ENCODE results near the gene TEX22.
"Not testable (repeated sequence)": the region's sequence is repeated elsewhere in the genome, so short reads cannot be mapped to it uniquely, and the experiment has no call there.

TEX22 gene, protein sequence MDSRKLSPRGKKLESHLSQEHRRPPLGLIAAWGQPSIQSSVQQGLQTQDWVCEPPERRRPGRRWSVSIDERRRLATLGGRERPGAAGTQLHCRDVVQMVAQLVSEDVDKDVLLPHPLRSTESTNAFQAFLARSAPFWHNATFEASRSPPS

DNA sequence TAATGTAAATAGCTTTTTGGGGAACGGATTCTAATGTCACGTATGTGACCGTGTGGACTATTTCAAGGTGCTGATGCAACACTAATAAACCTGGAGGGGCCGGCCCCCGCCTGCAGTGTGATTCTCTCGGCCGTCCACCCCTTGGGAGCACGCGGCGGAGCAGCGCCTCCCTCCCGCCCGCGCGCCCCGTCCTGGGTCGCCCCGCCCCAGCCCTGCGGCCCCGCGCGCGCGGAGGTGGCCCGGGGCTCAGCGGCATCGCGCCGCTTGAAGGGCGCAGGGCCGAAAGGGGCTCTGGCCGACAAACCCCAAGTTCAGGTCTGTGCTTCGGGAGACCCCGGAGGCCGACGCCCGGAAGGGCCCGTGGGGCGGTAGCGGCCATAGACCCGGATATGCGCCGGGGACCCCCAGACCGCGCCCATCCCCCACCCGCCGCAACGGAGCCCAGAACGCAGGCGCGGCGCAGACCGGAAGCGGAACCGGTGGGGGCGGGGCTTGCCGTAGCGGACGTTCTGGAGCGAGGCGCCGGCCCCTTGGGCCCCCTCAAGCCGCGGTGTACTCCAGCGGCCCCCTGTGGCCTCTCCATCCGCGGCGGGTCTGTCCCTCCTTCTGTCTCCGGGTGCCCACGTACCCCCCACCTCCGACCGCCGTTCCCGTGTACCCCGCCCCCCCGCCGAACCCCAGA, at the start of gene TEX22:
Gene TEX22 (plus strand): TSS at position 495 of the 682 bp plus-strand sequence. CDS start 803 bp downstream, outside the sequence.
- DNase-seq (ENCODE audit: low read depth) = peak; percentile 91

DNA sequence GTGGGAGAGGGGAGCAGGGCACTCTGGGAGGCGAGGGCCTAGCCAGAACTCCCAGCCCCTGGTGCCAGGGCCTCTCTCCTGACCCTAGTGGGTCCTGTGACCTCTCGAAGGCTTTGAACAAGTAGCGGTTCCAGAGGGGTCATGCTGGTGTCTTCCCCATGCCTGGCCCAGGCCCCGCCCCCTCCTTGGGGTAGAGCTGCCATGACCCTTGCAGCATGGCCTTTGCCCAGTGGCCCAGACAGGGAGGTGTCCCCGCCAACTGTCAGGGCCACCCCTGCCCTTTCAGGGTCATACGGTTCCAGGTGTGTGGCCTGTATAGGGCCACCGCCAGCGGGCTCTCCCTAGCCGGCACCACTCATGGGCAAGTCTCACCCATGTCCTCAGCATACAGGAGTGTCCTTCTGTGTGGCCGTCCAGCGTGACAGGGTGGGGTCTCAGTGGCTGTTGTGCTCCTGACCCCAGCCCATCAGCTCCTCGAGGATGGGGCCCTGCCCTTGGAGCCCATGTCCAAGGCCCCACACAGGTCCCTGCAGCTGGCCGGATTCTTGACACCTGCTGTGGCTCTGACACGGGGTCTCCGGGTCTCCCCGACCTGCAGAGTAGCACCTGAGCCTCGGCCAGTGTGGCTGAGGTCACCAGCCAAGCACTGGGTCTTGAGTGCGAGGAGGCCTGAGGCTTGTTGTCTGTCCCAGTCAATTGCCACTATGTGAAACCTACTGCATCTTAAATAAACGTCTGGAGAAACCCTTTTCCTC, 49.2 kb upstream of the TEX22 start:
- DNase-seq (ENCODE audit: low read depth) = no peak

DNA sequence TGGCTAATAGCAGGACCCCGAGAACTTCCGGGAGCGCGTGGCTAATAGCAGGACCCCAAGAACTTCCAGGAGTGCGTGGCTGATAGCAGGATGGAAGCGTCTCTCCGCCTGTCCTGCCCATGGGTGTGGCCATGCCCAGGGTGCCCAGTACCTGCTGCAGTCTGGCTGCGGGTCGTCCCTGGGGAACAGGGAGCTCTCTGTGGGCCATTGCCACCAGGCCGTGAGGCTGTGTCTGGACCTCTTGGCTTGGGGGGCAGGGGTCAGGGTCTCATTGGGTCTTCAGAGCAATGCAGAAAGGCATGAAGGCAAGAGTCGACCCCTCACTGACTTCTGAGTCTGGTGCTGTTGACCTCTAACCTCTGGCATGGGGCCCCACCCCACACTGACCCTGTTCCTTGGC, 48.3 kb upstream of the TEX22 start:
- no peak for DNase-seq (ENCODE audit: low read depth)

DNA sequence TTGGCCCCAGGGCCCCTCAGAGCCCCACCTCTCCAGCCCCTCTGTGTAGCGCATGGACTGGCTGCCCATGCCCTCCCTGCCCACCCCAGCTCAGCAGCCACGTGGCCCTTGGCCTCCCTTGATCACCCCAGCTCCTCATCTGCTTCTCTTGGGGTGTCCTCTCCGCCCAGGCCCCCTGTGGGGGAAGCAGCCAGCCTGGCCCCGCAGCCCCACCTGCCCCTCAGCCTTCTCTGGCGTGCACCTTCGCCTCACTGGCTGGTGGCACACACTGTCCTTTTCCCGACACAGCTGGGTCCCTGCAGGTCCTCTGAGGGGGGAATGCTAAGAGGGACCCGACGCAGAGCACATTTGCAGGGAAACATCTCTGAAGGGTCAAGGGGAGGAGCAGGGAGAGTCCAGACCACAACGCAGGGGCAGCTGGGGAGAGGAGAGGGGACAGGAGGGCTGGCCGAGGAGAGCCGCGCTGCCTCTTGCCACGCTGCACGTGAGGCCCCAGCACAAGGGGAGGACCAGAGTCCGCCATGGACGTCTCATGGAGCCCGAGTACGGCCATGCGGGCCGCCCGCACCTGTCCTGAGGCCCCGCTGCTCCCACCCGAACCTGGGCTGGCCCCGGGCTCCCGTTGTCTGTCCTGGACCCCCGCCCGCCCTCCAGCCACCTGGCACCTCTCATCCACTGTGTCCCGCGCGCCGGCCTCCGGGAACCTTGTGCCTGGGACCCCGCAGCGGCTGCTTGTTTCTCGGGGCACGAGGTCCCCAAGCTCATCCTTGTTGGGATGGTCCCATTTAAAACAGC, 47.7 kb upstream of the TEX22 start:
- no peak for DNase-seq (ENCODE audit: low read depth)

DNA sequence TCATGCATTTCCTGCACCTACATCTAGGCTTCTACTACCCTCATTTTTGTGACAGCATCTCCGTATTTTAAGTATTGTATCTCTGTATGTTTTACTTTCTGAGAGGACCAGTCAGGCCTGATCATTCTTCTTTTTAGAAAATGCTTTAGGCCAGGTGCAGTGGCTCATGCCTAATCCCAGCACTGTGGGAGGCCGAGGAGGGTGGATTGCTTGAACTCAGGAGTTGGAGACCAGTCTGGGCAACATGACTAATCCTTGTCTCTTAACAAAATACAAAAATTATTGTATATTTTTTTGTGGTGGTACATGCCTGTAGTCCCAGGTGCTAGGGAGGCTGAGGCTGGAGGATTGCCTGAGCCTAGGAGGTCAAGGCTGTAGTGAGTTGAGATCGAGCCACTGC, 46.9 kb upstream of the TEX22 start:
- no peak for DNase-seq (ENCODE audit: low read depth)

DNA sequence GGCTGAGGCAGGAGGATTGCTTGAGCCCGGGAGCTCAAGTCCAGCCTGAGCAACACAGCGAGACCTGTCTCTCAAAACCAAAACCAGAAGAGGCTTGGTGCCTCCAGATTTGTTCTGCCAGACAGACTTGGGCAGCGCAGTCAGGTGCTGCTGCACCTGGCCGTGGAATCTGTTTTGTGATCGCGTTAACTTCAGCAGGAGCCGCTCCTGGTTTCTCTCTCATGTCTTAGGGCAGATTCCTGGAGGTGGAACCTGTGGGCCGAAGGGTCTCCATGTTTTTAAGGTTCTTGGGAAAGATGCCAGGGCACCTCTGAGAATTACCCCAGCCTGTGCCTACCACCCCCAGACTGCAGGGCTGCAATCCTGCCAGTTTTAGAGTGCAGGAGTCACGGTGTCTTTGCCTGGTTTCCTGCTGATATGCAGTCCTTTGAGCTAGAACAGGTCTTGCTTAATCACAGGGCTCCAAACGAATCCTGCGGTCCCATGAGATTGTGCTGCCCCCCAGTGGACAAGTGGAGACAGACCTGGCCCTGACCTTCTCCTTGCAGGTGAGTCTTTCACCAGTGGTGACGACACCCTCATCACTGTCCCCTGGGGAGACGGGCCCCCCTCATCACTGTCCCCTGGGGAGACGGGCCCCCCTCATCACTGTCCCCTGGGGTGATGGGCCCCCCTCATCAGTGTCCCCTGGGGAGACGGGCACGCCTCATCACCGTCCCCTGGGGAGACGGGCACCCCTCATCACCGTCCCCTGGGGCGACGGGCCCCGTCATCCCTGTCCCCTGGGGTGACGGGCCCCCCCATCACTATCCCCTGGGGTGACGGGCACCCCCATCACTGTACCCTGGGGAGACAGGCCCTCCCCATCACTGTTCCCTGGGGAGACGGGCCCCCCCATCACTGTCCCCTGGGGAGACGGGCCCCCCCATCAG, 46.2 kb upstream of the TEX22 start:
- peak; percentile 75 for DNase-seq (ENCODE audit: low read depth)

DNA sequence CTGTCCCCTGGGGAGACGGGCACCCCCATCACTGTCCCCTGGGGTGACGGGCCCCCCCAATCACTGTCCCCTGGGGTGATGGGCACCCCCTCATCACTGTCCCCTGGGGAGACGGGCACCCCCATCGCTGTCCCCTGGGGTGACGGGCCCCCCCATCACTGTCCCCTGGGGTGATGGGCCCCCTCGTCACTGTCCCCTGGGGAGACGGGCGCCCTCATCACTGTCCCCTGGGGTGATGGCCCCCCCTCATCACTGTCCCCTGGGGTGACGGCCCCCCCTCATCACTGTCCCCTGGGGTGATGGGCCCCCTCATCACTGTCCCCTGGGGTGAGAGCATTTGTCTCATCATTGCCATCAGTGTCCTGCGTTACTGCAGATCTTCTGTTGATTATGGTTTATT, 45.2 kb upstream of the TEX22 start:
- no peak for DNase-seq (ENCODE audit: low read depth)

DNA sequence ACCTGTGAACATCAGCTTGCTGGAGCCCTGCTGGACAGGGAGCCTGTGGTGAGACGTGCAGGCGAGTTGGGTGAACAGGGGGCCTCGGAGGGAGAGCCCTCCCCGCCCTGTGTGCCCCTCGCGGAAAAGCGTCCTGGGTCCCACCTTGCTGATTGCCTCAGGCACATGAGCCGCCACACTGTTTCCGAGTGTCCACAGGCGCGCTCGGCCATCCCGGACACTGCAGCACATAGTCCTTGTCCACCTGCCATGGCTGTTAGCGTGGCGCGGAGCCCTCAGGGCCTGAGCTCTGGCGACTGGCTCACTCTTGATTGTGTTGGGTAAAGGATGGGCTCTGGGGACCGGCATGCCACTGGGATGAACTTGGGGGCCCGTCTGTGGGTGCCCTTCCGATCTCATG, 43.8 kb upstream of the TEX22 start:
- DNase-seq (ENCODE audit: low read depth) = no peak

DNA sequence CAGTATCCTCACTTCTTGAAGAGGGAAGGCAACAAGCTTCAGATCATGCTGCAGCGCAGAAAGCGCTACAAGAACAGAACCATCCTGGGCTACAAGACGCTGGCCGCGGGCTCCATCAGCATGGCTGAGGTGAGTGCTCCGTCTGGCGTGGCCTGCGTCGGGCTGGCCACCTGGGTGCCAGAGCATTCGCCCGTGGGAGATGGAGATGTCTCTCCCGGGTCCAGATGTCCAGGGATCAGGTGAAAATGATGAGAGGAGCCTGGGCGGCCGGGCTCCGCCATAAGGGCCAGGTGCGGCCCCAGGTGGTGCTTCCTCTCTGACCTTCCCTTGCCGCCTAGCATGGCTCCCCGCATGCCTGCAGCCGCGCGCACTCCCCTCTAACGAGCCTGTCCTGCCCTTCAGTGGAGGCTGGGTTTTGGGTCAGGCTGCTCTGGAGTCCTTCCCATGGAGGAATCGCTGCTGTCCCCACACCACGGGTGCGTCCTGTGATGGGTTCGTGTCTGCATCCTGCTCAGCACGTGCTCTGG, 43.2 kb upstream of the TEX22 start:
- no peak for DNase-seq (ENCODE audit: low read depth)

DNA sequence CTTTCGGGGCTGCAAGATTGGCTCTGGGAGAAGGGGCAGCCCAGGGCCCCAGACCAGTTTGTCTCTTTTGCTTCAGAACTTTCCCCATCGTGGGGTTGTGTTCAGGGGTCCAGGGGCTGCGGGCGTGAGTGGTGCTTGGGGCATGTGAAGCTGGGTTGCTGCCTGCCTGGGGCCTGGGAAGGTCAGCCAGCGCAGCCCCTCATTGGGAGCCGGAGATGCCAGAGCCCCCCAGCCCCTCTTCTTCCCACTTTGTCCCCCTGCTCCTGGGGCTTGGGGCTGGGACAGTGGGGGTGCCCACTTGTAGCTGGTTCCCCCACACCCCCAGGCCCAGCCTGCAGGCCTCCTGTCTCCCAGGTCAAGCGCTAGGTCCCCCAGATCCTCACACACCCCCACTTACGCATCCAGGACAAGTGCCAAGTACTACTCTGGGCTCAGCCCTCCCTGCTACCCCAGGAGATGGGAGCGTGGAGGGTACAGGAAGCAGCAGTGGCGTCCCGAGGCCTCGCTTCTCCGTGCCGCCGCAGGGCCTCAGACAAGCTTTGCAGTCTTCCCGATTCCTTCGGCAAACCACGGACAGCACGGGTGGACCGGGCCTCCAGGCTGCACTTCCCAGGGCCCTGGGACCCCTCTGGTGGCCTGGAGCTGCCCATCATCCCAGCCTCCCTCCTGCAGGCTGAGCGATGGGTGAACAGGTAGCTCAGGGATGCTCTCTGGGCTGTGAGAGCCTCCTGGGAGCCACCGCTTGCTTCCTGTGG, 42.3 kb upstream of the TEX22 start:
- no peak for DNase-seq (ENCODE audit: low read depth)

DNA sequence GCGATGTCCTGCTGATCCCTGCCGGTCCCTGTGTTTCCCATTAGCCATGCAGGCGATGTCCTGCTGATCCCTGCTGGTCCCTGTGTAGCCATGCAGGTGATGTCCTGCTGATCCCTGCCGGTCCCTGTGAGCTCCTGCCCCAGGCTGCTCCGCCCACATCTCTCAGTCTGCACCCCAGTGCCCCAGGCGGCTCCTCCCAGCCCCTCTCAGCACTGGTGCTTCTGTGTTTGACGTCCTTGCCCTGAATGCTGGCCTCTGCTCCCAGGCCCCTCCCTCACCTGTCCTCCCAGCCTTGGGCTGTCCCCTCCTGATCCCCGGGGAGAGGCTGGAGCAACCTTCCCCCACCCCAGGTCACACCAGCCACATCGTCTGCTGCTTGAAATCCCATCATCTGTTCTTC, 41.4 kb upstream of the TEX22 start:
- no peak for DNase-seq (ENCODE audit: low read depth)

DNA sequence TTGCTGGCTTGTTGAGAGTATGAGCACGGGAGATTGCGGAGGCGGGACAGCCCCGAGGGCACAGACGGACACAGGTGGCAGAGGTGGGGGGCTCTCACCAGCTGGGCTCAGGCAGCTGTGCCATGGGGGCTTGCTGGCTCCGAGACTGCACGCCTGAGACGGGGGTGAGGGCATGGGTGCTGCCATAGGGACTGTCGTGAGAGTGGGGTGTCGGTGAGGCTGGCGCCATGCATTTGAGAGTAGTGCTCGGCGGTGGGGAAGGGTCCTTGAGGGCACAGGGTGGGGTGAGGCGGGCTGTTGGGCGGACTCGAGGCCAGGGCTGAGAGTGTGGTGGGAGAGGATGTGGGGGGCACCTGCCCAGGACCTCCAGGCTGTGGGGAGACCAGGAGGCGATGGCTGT, 40.7 kb upstream of the TEX22 start:
- no peak for DNase-seq (ENCODE audit: low read depth)

DNA sequence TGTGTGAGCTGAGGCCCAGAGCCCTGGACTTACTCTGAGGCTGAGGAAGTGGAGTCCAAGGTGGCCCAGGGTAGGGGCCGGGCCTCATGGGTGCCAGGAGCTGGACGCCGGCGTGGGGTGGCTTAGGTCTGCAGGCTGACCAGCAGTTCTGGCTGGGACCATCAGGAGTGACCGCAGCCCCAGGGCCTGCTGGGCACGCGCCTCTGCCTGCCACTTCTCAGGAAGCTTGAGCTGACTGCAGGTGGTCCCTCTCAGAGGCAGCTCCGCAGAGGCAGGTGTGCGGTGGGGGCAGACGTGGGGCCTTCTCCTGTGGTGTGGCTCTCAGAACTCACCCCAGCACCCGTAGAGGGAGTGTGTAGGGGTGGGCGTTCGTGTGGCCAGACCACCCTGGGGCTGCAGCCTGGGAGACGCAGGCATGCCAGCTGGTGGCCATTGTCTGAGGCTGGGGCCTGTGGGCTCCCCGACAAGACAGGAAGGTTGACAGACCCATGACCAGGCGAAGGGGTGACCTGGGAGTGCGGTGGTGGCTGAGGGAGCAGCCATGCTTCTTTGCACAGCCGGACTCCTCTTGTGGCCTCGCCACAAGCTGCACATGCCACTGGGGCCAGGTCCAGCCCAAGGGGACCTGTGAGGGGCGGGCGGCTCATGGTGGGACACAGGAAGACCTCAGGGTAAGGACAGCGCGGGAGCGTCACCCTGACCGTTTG, 40.0 kb upstream of the TEX22 start:
- DNase-seq (ENCODE audit: low read depth) = no peak

DNA sequence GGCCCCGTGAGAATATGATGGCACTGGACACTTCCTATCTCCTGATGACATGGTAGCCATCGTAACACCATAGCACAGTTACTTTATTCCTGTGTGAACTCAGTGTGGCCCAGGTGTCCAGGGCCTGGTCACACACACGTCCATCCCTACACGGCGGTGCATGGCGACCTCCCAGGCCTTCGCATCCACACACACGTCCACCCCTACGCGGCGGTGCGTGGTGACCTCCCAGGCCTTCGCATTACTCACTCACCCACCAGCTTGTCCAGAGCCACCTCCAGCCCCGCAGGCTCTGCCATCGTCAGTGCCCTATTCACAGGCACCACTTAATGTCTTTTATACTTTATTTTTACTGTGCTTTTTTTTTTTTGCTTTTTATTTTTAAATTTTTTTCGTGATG, 39.4 kb upstream of the TEX22 start:
- DNase-seq (ENCODE audit: low read depth) = no peak

DNA sequence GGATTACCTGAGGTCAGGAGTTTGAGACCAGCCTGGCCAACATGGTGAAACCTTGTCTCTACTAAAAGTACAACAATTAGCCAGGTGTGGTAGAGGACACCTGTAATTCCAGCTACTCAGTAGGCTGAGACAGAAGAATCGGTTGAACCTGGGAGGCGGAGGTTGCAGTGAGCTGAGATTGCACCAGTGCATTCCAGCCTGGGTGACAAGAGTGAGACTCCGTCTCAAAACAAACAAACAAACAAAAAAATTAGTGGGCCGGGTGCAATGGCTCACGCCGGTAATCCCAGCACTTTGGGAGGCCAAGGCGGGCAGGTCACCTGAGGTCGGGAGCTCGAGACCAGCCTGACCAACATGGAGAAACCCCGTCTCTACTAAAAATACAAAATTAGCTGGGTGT, 36.9 kb upstream of the TEX22 start:
- not testable (repeated sequence) for DNase-seq (ENCODE audit: low read depth)

DNA sequence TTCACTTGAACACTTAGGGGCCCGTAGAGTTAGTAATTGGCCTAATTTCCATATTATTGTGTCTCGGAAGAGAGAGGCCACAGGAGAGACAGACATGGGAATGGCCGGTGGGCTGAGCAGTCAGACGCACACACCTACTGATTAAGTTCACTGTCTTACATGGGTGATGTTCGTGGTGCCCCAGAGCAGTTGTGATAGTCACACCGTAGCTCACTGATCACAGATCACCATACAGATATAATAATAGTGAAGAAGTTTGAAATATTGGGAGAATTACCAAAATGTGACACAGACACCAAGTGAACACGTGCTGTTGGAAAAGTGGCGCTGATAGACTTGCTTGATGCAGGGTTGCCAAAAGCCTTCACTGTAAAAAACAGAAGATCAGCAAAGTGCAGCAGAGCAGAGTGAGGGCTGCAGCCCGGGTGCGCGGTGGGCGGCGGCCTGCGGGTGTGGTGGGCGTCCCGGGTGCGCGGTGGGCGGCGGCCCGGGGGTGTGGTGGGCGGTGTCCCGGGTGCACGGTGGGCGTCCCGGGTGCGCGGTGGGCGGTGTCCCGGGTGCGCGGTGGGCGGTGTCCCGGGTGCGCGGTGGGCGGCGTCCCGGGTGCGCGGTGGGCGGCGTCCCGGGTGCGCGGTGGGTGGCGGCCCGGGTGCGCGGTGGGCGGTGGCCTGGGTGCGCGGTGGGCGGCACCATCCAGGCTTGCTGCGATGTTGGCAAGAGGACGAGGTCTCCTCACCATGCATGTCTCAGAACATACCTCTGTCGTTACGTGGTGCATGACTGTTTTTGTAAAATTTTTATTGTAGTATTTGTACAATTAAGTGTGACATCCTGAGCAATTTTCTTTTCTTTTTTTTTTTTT, 34.3 kb upstream of the TEX22 start:
- DNase-seq (ENCODE audit: low read depth) = peak; percentile 15

DNA sequence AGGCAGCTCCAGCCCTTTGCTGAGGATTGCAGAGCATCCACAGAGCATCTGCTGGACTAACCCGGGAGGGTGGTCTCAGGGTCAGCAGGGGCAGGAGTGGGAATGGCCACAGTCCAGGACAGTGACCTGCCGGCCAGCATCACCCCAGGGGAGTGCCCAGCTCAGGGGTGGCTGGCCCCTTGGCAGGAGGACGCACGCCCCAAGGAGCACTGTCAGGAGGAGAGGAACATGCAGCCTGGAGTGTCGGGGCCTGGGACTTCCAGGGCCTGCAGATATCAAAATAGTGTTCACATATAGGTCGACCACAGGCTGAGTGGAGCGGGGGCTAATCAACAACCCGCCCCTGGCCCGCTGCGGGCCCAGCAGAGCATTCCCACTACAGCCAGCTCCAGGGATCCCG, 33.2 kb upstream of the TEX22 start:
- no peak for DNase-seq (ENCODE audit: low read depth)

DNA sequence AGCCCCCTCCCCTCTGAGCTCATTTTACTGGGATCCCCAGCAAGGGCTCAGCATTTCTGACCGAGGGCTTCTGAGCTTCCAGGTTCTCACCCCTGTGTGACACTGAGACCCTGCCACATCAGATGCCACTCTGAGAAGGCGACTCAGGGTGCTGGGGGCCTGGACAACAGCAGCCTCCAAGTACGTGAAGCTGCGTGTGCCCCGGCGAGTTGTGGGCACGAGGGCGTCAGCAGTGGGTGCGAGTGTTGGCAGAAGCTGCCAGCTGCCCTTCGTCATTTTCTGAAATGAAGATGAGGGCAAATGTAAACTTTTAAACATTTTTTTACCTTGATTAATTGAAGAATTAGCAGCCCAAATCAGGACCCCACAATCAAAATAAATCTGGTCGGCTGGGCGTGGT, 32.7 kb upstream of the TEX22 start:
- DNase-seq (ENCODE audit: low read depth) = no peak

All from stimulated activated CD8-positive, alpha-beta memory T cell treated with anti-CD3 and anti-CD28 coated beads, Interleukin-4, amount 100 ng/mL, for 24 hours (primary cell).